T-helper 1 cell (primary cell): ENCODE data around the gene ASPSCR1.

Source experiments
- DNase-seq, 5 donors: peaks; one replicate each; pipeline ENCODE4 v3.0.0-alpha.2; 2012 to 2020

ASPSCR1 gene

GRCh38 chr17:82043507-82043906 is 66.1 kb downstream of the ASPSCR1 start:
- no peak for DNase-seq

- no peak for DNase-seq
These were observed 68.6 kb downstream of the ASPSCR1 start for GRCh38 chr17:82045936-82046484.

- no peak for DNase-seq
These were observed 69.5 kb downstream of the ASPSCR1 start for GRCh38 chr17:82046903-82047302.

- DNase-seq = peak in 1 of 5 donors; percentile 1
These were observed 70.0 kb downstream of the ASPSCR1 start for GRCh38 chr17:82047379-82047778.

- DNase-seq = peak in 1 of 5 donors; percentile 1
These were observed 70.6 kb downstream of the ASPSCR1 start for GRCh38 chr17:82047914-82048570.

GRCh38 chr17:82048571-82048971 is 71.1 kb downstream of the ASPSCR1 start:
- no peak for DNase-seq

- no peak for DNase-seq
These were observed 71.7 kb downstream of the ASPSCR1 start for GRCh38 chr17:82049106-82049505.

GRCh38 chr17:82049521-82049971 is 72.1 kb downstream of the ASPSCR1 start:
- peak in 1 of 5 donors; percentile 4 for DNase-seq

- peak in 1 of 5 donors; percentile 5 for DNase-seq
These were observed 72.8 kb downstream of the ASPSCR1 start for GRCh38 chr17:82050152-82050760.

GRCh38 chr17:82050761-82051641 is 73.6 kb downstream of the ASPSCR1 start:
- peak in 1 of 5 donors; percentile 5 for DNase-seq

GRCh38 chr17:82051776-82052637 is 74.6 kb downstream of the ASPSCR1 start, which contains the start of the genes GPS1 and RFNG:
Gene GPS1 (plus strand): TSS chr17:82051898. CDS start chr17:82051932, 34 bp downstream.
Gene RFNG (minus strand): TSS chr17:82051811. CDS start chr17:82051766, 45 bp downstream.
- peak; percentile 62 to 82 (median 74) for DNase-seq

- DNase-seq = no peak
These were observed 75.2 kb downstream of the ASPSCR1 start for GRCh38 chr17:82052638-82053059.

GRCh38 chr17:82053130-82053529 is 75.7 kb downstream of the ASPSCR1 start:
- no peak for DNase-seq

GRCh38 chr17:82053556-82054263 is 76.3 kb downstream of the ASPSCR1 start:
- no peak for DNase-seq

GRCh38 chr17:82054351-82055022 is 77.1 kb downstream of the ASPSCR1 start:
- no peak for DNase-seq

GRCh38 chr17:82055023-82055964 is 77.9 kb downstream of the ASPSCR1 start:
- no peak for DNase-seq

GRCh38 chr17:82055965-82056728 is 78.7 kb downstream of the ASPSCR1 start:
- no peak for DNase-seq
